HG02588 (cell line): ENCODE data around the gene PTPRD.
"Not testable (repeated sequence)": the region's sequence is repeated elsewhere in the genome, so short reads cannot be mapped to it uniquely, and the experiment has no call there.

ENCODE experiments used
- ATAC-seq: cut with Tn5 transposase; IDR thresholded peaks from one replicate; pipeline ENCODE4 v1.9.1; 2021; ENCODE audit warnings: mild to moderate bottlenecking, moderate library complexity; ENCODE audit not compliant: unreplicated experiment

The PTPRD gene

DNA sequence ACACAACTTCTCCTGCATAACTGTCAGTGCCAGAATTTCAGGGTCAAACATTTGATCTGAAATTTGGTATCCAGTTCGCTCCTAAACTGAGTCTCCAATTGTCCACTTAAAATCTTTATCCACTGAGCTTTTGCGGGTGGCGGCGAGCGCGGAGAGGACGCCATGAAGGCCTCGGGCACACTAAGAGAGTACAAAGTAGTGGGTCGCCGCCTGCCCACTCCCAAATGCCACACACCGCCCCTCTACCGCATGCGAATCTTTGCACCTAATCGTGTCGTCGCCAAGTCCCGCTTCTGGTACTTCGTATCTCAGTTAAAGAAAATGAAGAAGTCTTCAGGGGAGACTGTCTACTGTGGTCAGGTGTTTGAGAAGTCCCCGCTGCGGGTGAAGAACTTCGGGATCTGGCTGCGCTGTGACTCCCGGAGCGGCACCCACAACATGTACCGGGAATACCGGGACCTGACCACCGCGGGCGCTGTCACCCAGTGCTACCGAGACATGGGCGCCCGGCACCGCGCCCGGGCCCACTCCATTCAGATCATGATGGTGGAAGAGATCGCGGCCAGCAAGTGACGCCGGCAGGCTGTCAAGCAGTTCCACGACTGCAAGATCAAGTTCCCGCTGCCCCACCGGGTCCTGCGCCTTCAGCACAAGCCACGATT is 1899.5 kb downstream of the PTPRD start:
- ATAC-seq, result no peak

DNA sequence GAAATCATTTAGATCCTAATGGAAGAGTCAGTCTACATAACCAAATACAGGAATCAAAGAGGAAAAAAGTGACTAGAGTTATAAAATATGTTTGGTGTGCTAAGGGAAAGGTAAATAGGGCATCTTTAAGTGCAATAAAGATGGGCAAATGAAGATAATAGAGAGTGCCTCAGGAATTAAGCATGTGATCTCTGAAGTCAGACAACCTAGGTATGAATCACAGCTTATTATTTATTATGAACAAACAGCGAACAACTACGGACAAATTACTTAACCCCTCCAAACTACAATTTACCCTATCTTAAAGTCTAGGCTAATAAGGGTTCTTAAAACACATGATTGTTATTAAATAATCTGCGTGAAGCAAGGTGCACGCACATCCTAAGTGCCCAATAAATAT is 1903.1 kb downstream of the PTPRD start:
- ATAC-seq, result no peak

DNA sequence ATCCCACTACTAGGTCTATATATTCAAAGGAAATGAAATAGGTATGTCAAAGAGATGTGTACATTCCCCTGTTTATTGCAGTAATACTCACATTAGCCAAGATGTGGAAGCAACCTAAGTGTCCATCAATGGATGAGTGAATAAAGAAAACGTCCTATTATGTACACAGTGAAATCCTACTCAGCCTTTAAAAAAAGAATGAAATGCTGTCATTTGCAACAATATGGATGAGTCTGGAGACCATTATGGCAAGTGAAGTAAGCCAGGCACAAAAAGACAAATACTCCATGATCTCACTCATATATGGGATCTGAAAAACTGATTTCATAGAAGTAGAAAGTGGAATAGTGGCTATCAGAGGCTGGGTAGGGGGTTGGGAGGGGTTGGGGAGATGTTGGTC is 1904.1 kb downstream of the PTPRD start:
- no peak for ATAC-seq

DNA sequence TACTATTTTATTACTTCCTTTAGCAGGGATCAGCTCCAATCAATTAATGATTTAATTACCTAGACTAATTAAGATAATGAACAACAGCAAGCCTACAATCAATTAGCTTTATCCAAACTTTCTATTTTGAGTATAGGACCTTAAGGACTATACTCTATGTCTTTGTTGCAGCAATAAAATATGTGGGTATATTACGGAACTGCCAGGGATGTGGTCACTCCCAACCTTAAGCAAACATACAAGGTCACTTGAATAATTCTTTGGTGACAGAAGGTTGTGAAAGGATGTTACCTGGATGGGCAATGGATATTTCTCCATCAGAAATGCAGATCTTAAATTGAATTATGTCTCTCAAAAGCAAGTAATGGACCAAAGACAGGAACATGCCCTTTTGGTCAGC is 1905.8 kb downstream of the PTPRD start:
- no peak for ATAC-seq

DNA sequence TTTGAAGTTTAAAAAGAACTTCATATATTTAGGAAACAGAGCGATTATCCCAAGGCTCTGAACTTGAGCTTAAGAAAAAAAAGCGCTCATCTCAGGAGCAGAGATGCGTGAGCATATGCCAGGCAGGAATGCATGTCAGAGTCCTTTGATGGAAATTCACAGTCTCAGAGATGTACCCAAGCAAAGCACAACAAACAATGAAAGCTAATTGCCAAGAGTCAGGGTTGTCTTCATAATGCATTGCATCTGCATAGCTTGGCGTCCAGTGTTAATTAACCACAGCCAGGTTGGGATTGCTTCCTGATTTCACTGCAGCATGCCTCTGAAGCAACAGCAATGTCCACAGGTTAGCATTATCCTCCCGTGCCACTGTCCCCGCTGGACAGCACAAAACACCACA is 1906.3 kb downstream of the PTPRD start:
- ATAC-seq, result no peak

DNA sequence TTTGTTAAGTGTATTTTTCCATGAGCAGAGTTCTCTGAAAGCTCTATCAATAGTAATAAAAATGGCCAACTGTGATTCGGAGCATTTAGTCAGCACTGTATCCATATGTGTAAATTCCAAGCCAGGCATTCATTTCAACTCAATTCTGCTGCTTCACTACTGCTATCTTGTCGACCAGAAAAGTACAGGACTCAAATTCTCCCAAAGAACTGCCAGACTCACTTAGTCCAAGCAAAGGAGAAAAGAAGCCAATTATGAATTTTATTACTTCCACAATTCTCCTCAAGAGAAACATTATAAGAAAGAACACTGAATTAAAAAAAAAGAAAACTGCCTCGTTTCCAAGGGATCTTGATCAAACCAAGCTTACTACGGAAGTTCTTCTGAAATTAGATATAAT is 1906.9 kb downstream of the PTPRD start:
- ATAC-seq, result no peak

DNA sequence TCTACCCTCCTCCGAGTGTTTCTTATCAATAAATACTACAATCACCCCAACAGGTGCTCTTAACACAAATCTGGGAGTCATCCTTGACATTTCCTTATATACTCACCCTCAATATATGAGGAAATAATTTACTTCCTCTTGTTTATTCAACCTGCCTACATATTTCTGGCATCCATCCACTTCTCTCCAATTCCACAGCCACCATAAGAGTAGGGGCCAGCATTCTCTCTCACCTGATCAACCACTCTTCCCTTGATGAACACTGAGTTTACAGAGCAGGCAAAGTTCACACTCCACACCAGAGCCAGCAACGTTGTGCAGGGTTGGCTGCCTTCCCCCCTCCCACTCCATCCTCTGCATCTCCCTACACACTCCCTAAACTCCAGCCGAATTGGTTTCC is 1908.9 kb downstream of the PTPRD start:
- no peak for ATAC-seq

DNA sequence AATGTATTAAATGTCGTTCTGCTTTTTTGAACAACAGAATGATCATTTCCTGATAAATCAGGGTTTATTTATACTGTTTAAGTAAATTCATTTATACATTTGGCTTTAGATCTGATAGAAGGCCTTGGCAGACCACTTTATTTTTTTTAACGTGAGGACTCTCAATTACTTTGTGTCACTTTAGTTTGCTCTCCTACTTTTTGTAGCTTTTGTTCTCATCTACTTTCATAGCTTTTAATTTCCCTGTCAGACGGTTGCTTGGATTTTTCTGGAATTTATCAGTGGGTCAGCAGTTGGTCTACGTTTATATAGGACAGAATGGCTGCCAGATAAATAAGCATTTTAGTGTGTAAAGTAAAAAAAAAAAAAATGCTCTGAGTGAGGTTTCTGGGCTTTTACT is 1910.9 kb downstream of the PTPRD start:
- ATAC-seq, result no peak

DNA sequence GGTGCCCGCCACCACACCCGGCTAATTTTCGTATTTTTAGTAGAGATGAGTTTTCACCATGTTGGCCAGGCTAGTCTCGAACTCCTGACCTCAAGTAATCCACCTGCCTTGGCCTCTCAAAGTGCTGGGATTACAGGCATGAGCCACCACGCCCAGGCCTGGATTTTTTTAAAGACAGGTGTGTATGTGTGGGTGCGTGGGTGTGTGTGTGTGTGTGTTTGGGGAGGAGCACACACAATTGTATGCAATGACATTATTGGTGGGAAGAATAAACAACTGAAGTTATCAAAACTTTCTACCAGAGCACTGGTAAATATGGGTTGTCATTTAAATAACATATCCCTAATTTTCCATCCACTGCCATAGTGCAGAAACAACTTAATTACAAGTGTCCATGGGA is 1915.2 kb downstream of the PTPRD start:
- ATAC-seq, result not testable (repeated sequence)

DNA sequence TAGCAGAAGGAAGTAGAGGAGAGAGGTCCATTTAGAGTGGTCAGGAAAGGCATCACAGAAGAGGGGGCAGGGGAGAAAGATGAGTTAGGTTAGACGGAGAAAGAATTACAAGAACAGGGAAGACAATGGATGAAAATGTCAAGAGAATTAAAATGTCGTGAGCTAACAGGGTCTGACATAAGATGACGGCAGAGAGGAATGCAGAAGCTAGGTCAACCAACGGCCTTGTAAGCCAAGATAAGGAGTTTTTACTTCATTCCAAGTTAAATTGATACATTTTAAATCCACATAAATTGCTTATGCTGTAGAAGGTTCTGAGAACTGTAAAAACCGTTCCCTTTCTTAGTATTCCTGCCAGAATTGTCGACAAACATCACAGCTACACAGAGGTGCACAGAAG is 1916.3 kb downstream of the PTPRD start:
- ATAC-seq, result no peak

DNA sequence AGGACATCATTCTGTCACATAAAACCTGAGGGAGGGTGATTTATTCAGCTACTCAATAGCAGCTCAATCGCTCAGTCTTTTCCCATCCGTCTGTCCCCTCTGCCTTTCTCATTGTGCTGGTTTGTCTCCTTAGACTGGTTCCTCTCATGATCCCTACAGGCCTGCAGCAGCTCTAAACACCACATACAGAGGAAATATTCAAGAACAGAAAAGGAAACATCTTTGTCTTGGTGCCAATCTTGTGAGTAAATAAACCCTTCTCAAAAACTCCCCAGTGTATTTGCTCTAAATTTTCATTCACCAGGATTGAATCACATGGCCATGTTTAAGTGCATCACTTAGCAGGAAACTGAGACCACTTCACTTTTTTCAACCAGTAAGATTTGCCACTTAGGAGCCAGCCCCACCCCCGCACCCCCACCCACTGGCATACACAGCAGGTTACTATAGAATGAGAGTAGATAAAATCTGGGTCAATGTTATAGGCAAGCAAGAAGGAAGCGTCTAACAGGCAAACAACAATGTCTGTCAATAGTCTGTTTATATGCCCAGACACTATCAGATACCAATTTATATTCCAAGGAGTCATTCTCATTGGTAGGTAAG is 1917.7 kb downstream of the PTPRD start:
- ATAC-seq, result no peak

DNA sequence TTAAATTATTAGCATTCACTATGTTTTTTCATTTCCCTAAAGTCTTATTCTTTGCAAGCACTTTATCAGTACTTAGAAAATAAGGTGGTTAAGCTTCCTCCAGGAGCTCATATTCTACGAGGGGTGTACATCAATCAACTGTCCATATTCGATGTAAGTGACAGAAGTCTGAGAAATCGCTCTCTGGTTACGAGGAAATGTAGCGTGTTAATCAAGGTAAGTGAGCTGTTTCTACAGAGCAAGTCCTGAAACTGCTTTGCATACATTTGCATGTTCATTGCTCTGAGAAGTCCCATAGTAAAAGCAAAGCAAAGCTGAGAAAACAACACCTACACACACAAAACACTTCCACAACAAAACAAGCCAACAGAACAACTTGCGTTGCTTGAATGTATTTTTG is 1919.3 kb downstream of the PTPRD start:
- ATAC-seq, result no peak

DNA sequence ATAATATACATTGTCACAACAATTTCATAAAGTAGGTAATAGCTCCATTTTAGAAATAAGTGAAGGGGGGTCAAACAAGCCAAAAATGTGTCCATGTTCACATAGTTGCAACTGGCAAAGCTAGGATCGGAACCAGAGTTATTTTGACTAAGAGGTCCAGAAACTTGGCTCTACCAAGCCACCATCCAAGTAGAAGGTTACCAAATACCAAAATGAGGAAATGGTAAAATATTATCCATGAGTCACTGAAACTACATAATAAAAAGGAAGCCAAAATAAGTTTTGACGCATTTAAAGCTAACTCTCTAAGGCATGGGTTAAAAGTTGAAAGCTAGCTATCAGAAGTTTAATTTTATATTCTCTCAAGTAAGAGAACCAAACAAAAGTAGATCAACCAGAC is 1926.3 kb downstream of the PTPRD start:
- ATAC-seq, result no peak

DNA sequence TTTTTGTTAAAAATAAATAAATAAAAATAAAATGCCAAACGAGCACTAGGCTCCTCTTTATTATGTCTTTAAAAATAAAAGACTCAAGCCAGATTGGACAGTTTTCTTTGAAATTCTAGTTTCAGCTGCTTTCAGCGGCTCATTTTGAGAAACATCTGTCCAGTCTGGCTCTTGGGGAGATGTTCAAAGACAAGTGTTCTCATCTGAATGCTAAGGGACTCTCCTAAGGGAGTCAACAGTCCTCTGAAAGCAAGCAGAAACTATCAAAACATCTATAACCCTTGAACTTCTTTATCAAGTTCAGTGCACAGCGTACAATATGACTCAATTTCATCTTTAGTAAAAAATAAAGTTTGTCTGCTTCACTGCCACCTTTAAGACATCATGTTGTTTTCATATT is 1927.0 kb downstream of the PTPRD start:
- ATAC-seq, result no peak

DNA sequence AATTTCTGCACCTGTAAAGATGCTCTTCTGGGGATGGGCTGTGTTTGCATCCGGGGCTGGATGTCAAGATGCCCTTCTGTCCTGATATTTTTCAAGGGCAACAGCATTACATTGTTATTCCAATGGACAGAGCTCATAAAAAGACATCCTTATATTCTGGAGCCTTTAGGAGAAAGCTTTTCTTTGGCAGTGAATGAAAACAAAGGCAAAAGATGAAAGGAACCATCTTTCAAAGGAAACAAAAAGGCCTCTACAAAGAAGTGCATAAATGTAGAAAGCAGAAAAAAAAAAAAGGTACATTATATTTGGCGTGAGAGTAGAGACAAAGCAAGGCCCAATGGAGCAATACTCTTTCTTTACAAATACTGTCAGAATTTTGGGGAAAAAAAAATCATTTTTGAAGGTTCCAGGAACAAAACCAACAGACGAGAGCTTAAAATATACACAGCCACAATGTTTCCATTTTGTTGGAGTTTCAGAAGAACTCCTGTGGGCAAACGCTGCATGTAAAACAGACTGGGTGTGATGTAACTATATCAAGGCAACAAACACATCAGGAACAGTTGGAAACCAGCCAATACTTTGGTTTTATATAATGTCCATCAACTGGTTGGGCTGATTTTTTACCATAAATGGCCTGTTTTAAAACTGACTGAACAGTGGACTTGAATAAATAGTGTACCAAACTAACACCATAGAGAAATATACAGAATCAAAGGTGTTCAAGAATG is 1927.7 kb downstream of the PTPRD start:
- ATAC-seq, result no peak

DNA sequence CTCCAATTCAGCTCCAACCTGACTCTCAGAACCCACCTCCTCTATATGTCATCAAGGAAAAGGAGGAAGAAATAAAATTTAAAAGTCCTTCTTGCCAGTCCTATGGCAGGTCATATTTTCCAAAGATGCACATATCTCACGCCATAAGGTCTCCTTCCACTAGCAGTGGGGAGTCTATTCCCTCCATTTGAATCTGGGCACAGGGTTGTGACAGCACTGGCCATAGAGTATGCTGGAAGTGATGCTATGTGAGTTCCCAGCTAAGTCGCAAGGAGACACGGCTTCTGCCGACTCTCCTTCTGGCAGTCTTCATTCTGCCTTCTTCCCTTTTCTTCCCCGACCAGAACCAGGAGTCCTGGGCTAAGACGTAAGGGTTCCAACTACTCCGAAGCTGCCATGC is 1929.3 kb downstream of the PTPRD start:
- no peak for ATAC-seq

DNA sequence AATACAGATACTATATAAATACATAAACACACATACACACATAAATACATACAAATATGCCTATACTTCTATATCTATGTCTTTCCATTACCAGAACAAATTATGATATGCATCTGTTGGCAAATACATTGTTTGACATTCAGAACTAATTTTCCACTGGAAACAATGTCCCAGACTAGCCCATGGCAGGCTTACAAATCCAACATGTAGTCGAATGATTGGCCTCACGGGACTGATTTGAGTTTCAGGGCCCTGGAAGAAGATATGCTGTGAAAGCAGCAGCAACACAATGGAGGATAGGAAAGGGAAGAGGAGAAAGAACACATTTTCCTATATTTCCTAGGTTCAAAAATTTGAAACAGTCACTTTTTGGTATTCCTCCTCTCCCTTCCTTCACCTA is 1932.1 kb downstream of the PTPRD start:
- no peak for ATAC-seq

DNA sequence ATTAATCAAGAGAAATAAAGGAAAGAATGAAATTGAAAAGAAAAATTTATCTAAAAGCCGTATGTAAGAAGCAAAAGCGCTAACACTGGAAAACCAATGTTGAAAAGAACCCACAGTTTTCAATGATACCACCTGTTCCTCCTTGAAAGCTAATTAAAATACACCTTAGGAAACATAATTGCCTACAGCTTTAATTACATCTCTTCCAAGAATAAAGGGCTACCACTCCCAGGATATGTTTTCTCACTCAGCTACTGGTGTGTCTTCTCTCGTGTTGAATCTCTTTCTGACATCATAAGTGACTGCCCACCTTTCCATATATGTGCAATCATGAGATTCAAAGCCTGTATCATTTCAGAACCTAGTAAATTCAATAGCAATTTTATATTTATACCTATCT is 1932.6 kb downstream of the PTPRD start:
- no peak for ATAC-seq

DNA sequence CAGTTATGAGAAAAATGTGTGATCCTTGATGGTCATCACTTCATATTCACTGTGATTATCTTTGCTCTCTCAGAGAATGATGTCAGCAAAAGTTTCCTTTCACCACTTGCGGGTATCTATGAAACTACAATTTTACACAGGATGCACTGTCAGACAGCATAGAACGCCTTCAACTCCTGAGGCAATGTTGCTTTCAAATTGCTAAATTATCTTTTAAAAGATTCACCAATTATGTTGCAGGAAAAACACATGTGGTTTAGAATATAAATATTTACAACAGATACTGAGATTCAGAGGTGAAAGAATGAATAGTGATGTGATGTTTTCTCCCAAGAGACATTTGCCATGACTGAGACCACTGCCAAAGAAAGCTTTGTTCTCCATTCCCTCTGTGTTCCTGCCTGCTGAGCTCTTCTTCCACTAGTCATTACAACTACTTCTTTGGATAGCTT is 1933.4 kb downstream of the PTPRD start:
- no peak for ATAC-seq

DNA sequence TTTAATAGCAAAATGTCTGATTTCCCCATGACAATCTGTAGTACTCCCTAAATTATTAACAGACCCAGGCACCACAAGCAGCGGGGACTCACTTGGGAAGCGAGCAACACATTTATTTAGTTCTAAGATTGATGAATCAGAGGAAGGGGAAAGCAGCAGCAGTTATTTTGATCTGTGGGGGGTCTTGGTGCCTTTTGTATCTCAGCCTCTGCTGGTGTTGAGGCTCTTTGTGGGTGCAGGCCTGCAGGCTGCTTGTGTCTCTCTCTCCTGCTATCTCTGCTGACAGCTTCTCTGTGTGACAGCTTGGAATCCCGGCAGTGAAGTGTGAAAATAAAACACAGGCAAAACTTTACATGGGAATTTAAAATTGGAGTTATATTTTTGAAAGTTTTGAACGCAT is 1935.1 kb downstream of the PTPRD start:
- ATAC-seq, result no peak

DNA sequence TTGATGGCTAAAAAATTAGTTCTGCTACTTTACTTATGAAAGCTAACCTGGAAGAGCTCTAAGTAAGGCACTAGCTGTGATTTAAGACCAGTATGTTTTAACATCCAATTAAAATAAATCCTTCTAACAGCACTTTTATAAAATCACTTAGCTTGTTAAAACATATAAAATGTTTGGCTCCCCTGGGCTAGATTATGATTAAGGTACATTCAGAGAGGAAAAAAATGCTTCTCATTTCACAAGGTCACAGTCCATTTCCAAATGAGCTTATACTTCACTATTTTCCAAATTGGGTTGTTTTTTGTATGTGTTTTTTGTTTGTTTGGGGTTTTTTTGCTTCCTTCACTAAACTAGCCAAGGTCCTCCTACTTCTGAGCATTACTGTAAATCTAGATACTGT is 1938.3 kb downstream of the PTPRD start:
- ATAC-seq, result no peak

DNA sequence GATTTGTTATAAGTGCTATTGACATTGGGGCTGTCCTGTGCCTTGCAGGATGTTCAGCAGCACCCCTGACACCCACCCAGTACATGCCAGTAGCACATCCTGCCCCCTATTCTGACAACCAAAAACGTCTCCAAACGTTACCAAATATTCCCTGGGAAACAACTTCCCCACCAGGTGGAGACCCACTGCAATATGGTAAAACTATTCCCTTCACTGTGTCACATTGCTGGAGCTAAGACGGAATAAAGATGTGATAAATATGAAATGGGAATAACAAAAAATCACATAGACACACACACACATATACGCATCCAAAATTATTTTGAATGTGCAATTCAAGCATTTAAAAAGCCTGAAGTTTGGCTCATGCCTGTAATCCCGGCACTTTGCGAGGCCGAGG is 1939.0 kb downstream of the PTPRD start:
- no peak for ATAC-seq
